Liver (tissue), 9 donors: ENCODE results near the gene NIPBL. TPM values are rescaled to one million over a fixed set of nuclear protein-coding genes. Genes with fewer than 3 reads are reported as not detected.

Experiments used
- DNase-seq: peaks from one replicate; pipeline ENCODE4 v3.0.0-alpha.2; 2017; ENCODE audit warnings: low spot score
- H3K27ac ChIP-seq, 2 donors: one replicate each; pipeline ENCODE4 v1.7.0; 2013; ENCODE audit warnings: inconsistent platforms in 2 of 2, low read length in 2 of 2, control low read depth in 1 of 2, low read depth in 1 of 2, mild to moderate bottlenecking in 1 of 2
- H3K27me3 ChIP-seq, 4 donors: one replicate each; pipeline versions ENCODE4 v1.6.1 to v1.7.0; 2013; ENCODE audit warnings: low read length in 3 of 4, inconsistent platforms in 1 of 4, mild to moderate bottlenecking in 1 of 4, moderate library complexity in 1 of 4; ENCODE audit not compliant: control insufficient read depth in 4 of 4, insufficient read depth in 4 of 4
- H3K36me3 ChIP-seq, 4 donors: one replicate each; pipeline versions ENCODE4 v1.6.1 to v1.7.0; 2013; ENCODE audit warnings: low read length in 3 of 4, mild to moderate bottlenecking in 3 of 4, low read depth in 1 of 4, moderate library complexity in 1 of 4; ENCODE audit not compliant: control insufficient read depth in 4 of 4, insufficient read depth in 3 of 4
- H3K4me1 ChIP-seq, 4 donors: one replicate each; pipeline versions ENCODE4 v1.6.1 to v1.7.0; 2013; ENCODE audit warnings: low read length in 3 of 4, mild to moderate bottlenecking in 3 of 4, moderate library complexity in 1 of 4; ENCODE audit not compliant: control insufficient read depth in 4 of 4, insufficient read depth in 4 of 4
- H3K4me3 ChIP-seq, 3 donors: one replicate each; pipeline versions ENCODE4 v1.6.1 to v1.7.0; 2013; ENCODE audit warnings: low read length in 3 of 3, control low read depth in 1 of 3, low read depth in 1 of 3, mild to moderate bottlenecking in 1 of 3
- H3K9ac ChIP-seq, 2 donors: one replicate each; pipeline ENCODE4 v1.7.0; 2013; ENCODE audit warnings: low read length in 2 of 2, mild to moderate bottlenecking in 2 of 2, moderate library complexity in 2 of 2, control low read depth in 1 of 2, low read depth in 1 of 2
- H3K9me3 ChIP-seq, 4 donors: one replicate each; pipeline versions ENCODE4 v1.6.1 to v1.7.0; 2013; ENCODE audit warnings: low read length in 3 of 4; ENCODE audit not compliant: control insufficient read depth in 4 of 4
- ATF3 ChIP-seq: IDR thresholded peaks from 2 replicates; pipeline ENCODE4 v1.6.1; 2016; ENCODE audit warnings: antibody characterized with exemption
- CTCF ChIP-seq: fragments of 150-350 bp; IDR thresholded peaks from 2 replicates; pipeline ENCODE4 v1.5.1; 2017; ENCODE audit warnings: improper control_type of control experiment, low read depth, low read length; ENCODE audit not compliant: missing input control
- EGR1 ChIP-seq, 2 donors: IDR thresholded peaks; 2 replicates each; pipeline ENCODE4 v1.6.1; 2016 to 2018; ENCODE audit warnings: antibody characterized with exemption in 2 of 2, low read depth in 2 of 2
- FOXA1 ChIP-seq: IDR thresholded peaks from 2 replicates; pipeline ENCODE4 v1.6.1; 2016; ENCODE audit warnings: antibody characterized with exemption
- FOXA2 ChIP-seq: IDR thresholded peaks from 2 replicates; pipeline ENCODE4 v1.6.1; 2016; ENCODE audit warnings: antibody characterized with exemption
- GABPA ChIP-seq, 2 donors: IDR thresholded peaks in 1 of 2; conservative IDR thresholded peaks in 1 of 2; 2 replicates each; pipeline ENCODE4 v1.6.1; 2016; ENCODE audit warnings: antibody characterized with exemption in 2 of 2, mild to moderate bottlenecking in 1 of 2, moderate library complexity in 1 of 2
- HNF4A ChIP-seq, 2 donors: conservative IDR thresholded peaks; 2 replicates each; pipeline ENCODE4 v1.6.1; 2016; ENCODE audit warnings: antibody characterized with exemption in 2 of 2, mild to moderate bottlenecking in 2 of 2
- HNF4G ChIP-seq: IDR thresholded peaks from 2 replicates; pipeline ENCODE4 v1.6.1; 2016; ENCODE audit warnings: antibody characterized with exemption
- JUND ChIP-seq, 2 donors: IDR thresholded peaks; 2 replicates each; pipeline ENCODE4 v1.6.1; 2016; ENCODE audit warnings: antibody characterized with exemption in 2 of 2
- MAX ChIP-seq: IDR thresholded peaks from 2 replicates; pipeline ENCODE4 v1.6.1; 2016; ENCODE audit warnings: antibody characterized with exemption
- NR2F2 ChIP-seq: IDR thresholded peaks from 2 replicates; pipeline ENCODE4 v1.6.1; 2016; ENCODE audit warnings: antibody characterized with exemption
- RAD21 ChIP-seq, 2 donors: IDR thresholded peaks; 2 replicates each; pipeline ENCODE4 v1.6.1; 2016; ENCODE audit warnings: antibody characterized with exemption in 2 of 2, mild to moderate bottlenecking in 2 of 2
- REST ChIP-seq: IDR thresholded peaks from 2 replicates; pipeline ENCODE4 v1.6.1; 2016; ENCODE audit warnings: antibody characterized with exemption, mild to moderate bottlenecking
- RXRA ChIP-seq, 2 donors: IDR thresholded peaks; 2 replicates each; pipeline ENCODE4 v1.6.1; 2017 to 2018; ENCODE audit warnings: antibody characterized with exemption in 2 of 2, mild to moderate bottlenecking in 1 of 2
- SP1 ChIP-seq: IDR thresholded peaks from 2 replicates; pipeline ENCODE4 v1.6.1; 2018; ENCODE audit warnings: antibody characterized with exemption, mild to moderate bottlenecking
- TAF1 ChIP-seq: conservative IDR thresholded peaks from 2 replicates; pipeline ENCODE4 v1.6.1; 2016; ENCODE audit warnings: antibody characterized with exemption, mild to moderate bottlenecking
- YY1 ChIP-seq: IDR thresholded peaks from 2 replicates; pipeline ENCODE4 v1.6.1; 2016; ENCODE audit warnings: antibody characterized with exemption, mild to moderate bottlenecking
- WGBS: extraction: QIAGEN DNeasy Blood & Tissue Kit; methylation state at CpG from one replicate; pipeline ENCODE4 v1.1.7; 2013; 5-methylcytosine and 5-hydroxymethylcytosine counted together
- polyA plus RNA-seq, 2 donors: library from polyadenylated mRNA; stranded (reverse) in 1 of 2; unstranded in 1 of 2; fragments of 200-250 nt in 1 of 2; fragments of >200 nt in 1 of 2; fragmentation: Nextera tagmentation in 1 of 2; extraction: Ambion mirVana in 1 of 2; gene quantifications; one replicate each; pipeline versions ENCODE4 v1.2.1 to v1.2.3, GENCODE V29; 2013 to 2015
- total RNA-seq, 2 donors: library from RNA; depleted of rRNA; stranded (reverse); fragments of >200 nt; gene quantifications; one replicate each; pipeline ENCODE4 v1.2.3, GENCODE V29; 2014
- donor health status: healthy.
- donor health status: healthy.
- donor health status: healthy.
- donor health status: healthy.
- donor health status: healthy.

The NIPBL gene
- total and polyA plus RNA-seq, 4 donors = 4.9 to 30.3 (median 21.0) TPM

- TF ChIP-seq FOXA1 (no peak), CTCF (no peak), JUND (IDR thresholded peaks at IDR 0.05) (no peak), GABPA (IDR thresholded peaks at IDR 0.05 in 1 of 2, conservative IDR thresholded peaks at IDR 0.05 in 1 of 2) (no peak), MAX (no peak), SP1 (no peak), REST (no peak), HNF4G (no peak), TAF1 (no peak)
- Histone ChIP-seq H3K4me3 (no peak overlapping the region), H3K27ac (no peak overlapping the region), H3K9ac (no peak overlapping the region), H3K36me3 (no peaks in the 10 kb centered on the region), H3K9me3 (no peaks in the 10 kb centered on the region), H3K27me3 (no peaks in the 10 kb centered on the region), H3K4me1 (no peaks in the 10 kb centered on the region)
- DNase-seq = no peak
- 88% methylated on average over 3 of the region's 3 CpGs for WGBS
Measured at GRCh38 chr5:37075399-37075950, 198.9 kb downstream of the NIPBL start.

GRCh38 chr5:37077146-37077545 is 200.6 kb downstream of the NIPBL start:
- no peak for TF ChIP-seq FOXA2
- no peak for TF ChIP-seq RXRA (IDR thresholded peaks at IDR 0.05)
- TF ChIP-seq YY1 = no peak
- no peak for TF ChIP-seq ATF3
- TF ChIP-seq JUND (IDR thresholded peaks at IDR 0.05) = no peak
- no peak for TF ChIP-seq RAD21 (IDR thresholded peaks at IDR 0.05)
- TF ChIP-seq MAX = no peak
- TF ChIP-seq SP1 = no peak
- TF ChIP-seq REST = no peak
- TF ChIP-seq NR2F2 = no peak
- TF ChIP-seq EGR1 (IDR thresholded peaks at IDR 0.05; ENCODE audit: low read depth in 2 of 2) = no peak
- no peak for TF ChIP-seq CTCF
- TF ChIP-seq GABPA (IDR thresholded peaks at IDR 0.05 in 1 of 2, conservative IDR thresholded peaks at IDR 0.05 in 1 of 2) = no peak
- no peak for TF ChIP-seq HNF4A (conservative IDR thresholded peaks at IDR 0.05)
- WGBS = 91% methylated on average over 1 of the region's 1 CpG
- Histone ChIP-seq H3K9me3 (no peaks in the 10 kb centered on the region), H3K9ac (no peak overlapping the region), H3K36me3 (no peaks in the 10 kb centered on the region), H3K27ac (no peak overlapping the region), H3K4me1 (no peaks in the 10 kb centered on the region), H3K27me3 (no peaks in the 10 kb centered on the region), H3K4me3 (no peak overlapping the region)
- no peak for DNase-seq
